ENCODE measurements around the gene BICRA.
"Not testable (repeated sequence)": the region's sequence is repeated elsewhere in the genome, so short reads cannot be mapped to it uniquely, and the experiment has no call there.

Gene BICRA

GRCh38 chr19:47589824-47590223 lies 19.1 kb upstream of the BICRA start:
- Histone ChIP-seq H3K9me3 (peaks cover 7% of the 10 kb centered on the region), H3K4me1 (no peaks in the 10 kb centered on the region), H3K36me3 (replicated peaks) (no peaks in the 10 kb centered on the region), H3K27me3 (ENCODE audit: low read depth) (no peaks in the 10 kb centered on the region), H3K4me3 (no peak overlapping the region)
- in situ Hi-C loops (cut with MboI; ENCODE audit: low sequenced_read_pairs), result no loop called here
- no peak for DNase-seq (ENCODE audit: low spot score in 2 of 2)

GRCh38 chr19:47593860-47594259 lies 15.1 kb upstream of the BICRA start:
- Histone ChIP-seq H3K36me3 (replicated peaks) (no peaks in the 10 kb centered on the region), H3K9me3 (no peaks in the 10 kb centered on the region), H3K4me1 (peaks cover 3% of the 10 kb centered on the region; the same call in 1 of the 2 replicates), H3K4me3 (no peak overlapping the region), H3K27me3 (ENCODE audit: low read depth) (no peaks in the 10 kb centered on the region)
- DNase-seq (ENCODE audit: low spot score in 2 of 2), result no peak
- in situ Hi-C loops (cut with MboI; ENCODE audit: low sequenced_read_pairs), result no loop called here

- no peaks in the 10 kb centered on the region for H3K27me3 ChIP-seq (ENCODE audit: low read depth)
- H3K4me1 ChIP-seq, result peaks cover 6% of the 10 kb centered on the region; the same call in 1 of the 2 replicates
- DNase-seq (ENCODE audit: low spot score in 2 of 2), result no peak
- H3K4me3 ChIP-seq, result no peak overlapping the region
- in situ Hi-C loops (cut with MboI; ENCODE audit: low sequenced_read_pairs), result no loop called here
- no peaks in the 10 kb centered on the region for H3K36me3 ChIP-seq (replicated peaks)
- no peaks in the 10 kb centered on the region for H3K9me3 ChIP-seq
Measured at GRCh38 chr19:47595944-47596343, 13.0 kb upstream of the BICRA start.

GRCh38 chr19:47598407-47599349 lies 10.3 kb upstream of the BICRA start:
- H3K36me3 ChIP-seq (replicated peaks), result no peaks in the 10 kb centered on the region
- peak overlapping the region; percentile 22 for H3K4me3 ChIP-seq
- H3K4me1 ChIP-seq, result peaks cover 7% of the 10 kb centered on the region; the same call in 1 of the 2 replicates
- DNase-seq (ENCODE audit: low spot score in 2 of 2), result peak; percentile 83 to 85
- in situ Hi-C loops (cut with MboI; ENCODE audit: low sequenced_read_pairs), result no loop called here
- H3K9me3 ChIP-seq, result no peaks in the 10 kb centered on the region
- no peaks in the 10 kb centered on the region for H3K27me3 ChIP-seq (ENCODE audit: low read depth)

GRCh38 chr19:47599671-47600245 lies 9.2 kb upstream of the BICRA start:
- H3K9me3 ChIP-seq; in situ Hi-C loops (cut with MboI; ENCODE audit: low sequenced_read_pairs); H3K36me3 ChIP-seq (replicated peaks); H3K27me3 ChIP-seq (ENCODE audit: low read depth); DNase-seq (ENCODE audit: low spot score in 2 of 2); H3K4me1 ChIP-seq: not testable (repeated sequence)
- H3K4me3 ChIP-seq, result peak overlapping the region; percentile 35

- peak overlapping the region; percentile 35 for H3K4me3 ChIP-seq
- no peaks in the 10 kb centered on the region for H3K9me3 ChIP-seq
- no peaks in the 10 kb centered on the region for H3K36me3 ChIP-seq (replicated peaks)
- peaks cover 7% of the 10 kb centered on the region; the same call in 1 of the 2 replicates for H3K4me1 ChIP-seq
- H3K27me3 ChIP-seq (ENCODE audit: low read depth), result no peaks in the 10 kb centered on the region
- in situ Hi-C loops (cut with MboI; ENCODE audit: low sequenced_read_pairs), result no loop called here
- DNase-seq (ENCODE audit: low spot score in 2 of 2), result peak; percentile 97 to 100
Measured at GRCh38 chr19:47600246-47601179, 8.4 kb upstream of the BICRA start.

- in situ Hi-C loops (cut with MboI; ENCODE audit: low sequenced_read_pairs), result no loop called here
- no peaks in the 10 kb centered on the region for H3K27me3 ChIP-seq (ENCODE audit: low read depth)
- H3K4me3 ChIP-seq, result peak overlapping the region; percentile 35
- no peaks in the 10 kb centered on the region for H3K36me3 ChIP-seq (replicated peaks)
- no peaks in the 10 kb centered on the region for H3K9me3 ChIP-seq
- DNase-seq (ENCODE audit: low spot score in 2 of 2), result no peak
- H3K4me1 ChIP-seq, result peaks cover 7% of the 10 kb centered on the region; the same call in 1 of the 2 replicates
Measured at GRCh38 chr19:47601180-47601904, 7.6 kb upstream of the BICRA start.

GRCh38 chr19:47603706-47604565 lies 5.0 kb upstream of the BICRA start:
- H3K27me3 ChIP-seq (ENCODE audit: low read depth), result no peaks in the 10 kb centered on the region
- H3K9me3 ChIP-seq, result no peaks in the 10 kb centered on the region
- no peak overlapping the region for H3K4me3 ChIP-seq
- H3K36me3 ChIP-seq (replicated peaks), result peaks cover 3% of the 10 kb centered on the region; the same call in 1 of the 2 replicates
- H3K4me1 ChIP-seq, result peaks cover 5% of the 10 kb centered on the region; the same call in 1 of the 2 replicates
- DNase-seq (ENCODE audit: low spot score in 2 of 2), result no peak
- in situ Hi-C loops (cut with MboI; ENCODE audit: low sequenced_read_pairs), result no loop called here

- no peaks in the 10 kb centered on the region; the same call in 1 of the 2 replicates for H3K4me1 ChIP-seq
- no peak for DNase-seq (ENCODE audit: low spot score in 2 of 2)
- in situ Hi-C loops (cut with MboI; ENCODE audit: low sequenced_read_pairs), result no loop called here
Measured at GRCh38 chr19:47607564-47608073, 1.3 kb upstream of the BICRA start.

GRCh38 chr19:47608074-47608918 lies 638 bp upstream of the BICRA start:
- Histone ChIP-seq H3K4me3 (peak overlapping the region; percentile 98), H3K9me3 (no peaks in the 10 kb centered on the region), H3K4me1 (peaks cover under 1% of the 10 kb centered on the region), H3K27me3 (ENCODE audit: low read depth) (no peaks in the 10 kb centered on the region), H3K36me3 (replicated peaks) (peaks cover 3% of the 10 kb centered on the region; the same call in 1 of the 2 replicates)
- DNase-seq (ENCODE audit: low spot score in 2 of 2), result peak; percentile 84 to 95
- in situ Hi-C loops (cut with MboI; ENCODE audit: low sequenced_read_pairs), result no loop called here

More at GRCh38 chr19:47607564-47608073, 1.3 kb upstream of the BICRA start:
- H3K9me3 ChIP-seq, result no peaks in the 10 kb centered on the region
- H3K36me3 ChIP-seq (replicated peaks), result peaks cover 3% of the 10 kb centered on the region; the same call in 1 of the 2 replicates
- no peaks in the 10 kb centered on the region for H3K27me3 ChIP-seq (ENCODE audit: low read depth)
- peak overlapping the region; percentile 98 for H3K4me3 ChIP-seq

Data from HAP-1 (cell line).